Measurements from ENCODE around the gene PSMB3. TPM values are rescaled to one million over a fixed set of nuclear protein-coding genes. Genes with fewer than 3 reads are reported as not detected.

PSMB3 gene
- polyA plus RNA-seq, 1 of the 3 experiments (the other 2 are of a cell fraction) = 533 TPM

GRCh38 chr17:38705803-38706504, 46.6 kb upstream of the PSMB3 start (continued):
- no peak for TF ChIP-seq ZBTB33 (IDR thresholded peaks at IDR 0.05; ENCODE audit: borderline replicate concordance, low read depth)
- TF ChIP-seq EP300 (IDR thresholded peaks at IDR 0.05; ENCODE audit: borderline replicate concordance in 1 of 2, low read depth in 1 of 2, low read length in 1 of 2) = no peak
- TF ChIP-seq RXRA (IDR thresholded peaks at IDR 0.05; ENCODE audit: borderline replicate concordance, low read depth) = no peak
- no peak for TF ChIP-seq CHD2 (IDR thresholded peaks at IDR 0.05; ENCODE audit: low read length, partially characterized antibody)
- TF ChIP-seq GABPA (IDR thresholded peaks at IDR 0.05; ENCODE audit: low read depth) = peak; percentile 3; the same call in 1 of the 2 replicates
- no peak for TF ChIP-seq FOSL2 (IDR thresholded peaks at IDR 0.05; ENCODE audit: borderline replicate concordance, low read depth)
- TF ChIP-seq SMC3 (IDR thresholded peaks at IDR 0.05; ENCODE audit: low read depth, low read length) = no peak
- no peak for TF ChIP-seq FOXJ3 (CRISPR knock-in tag; IDR thresholded peaks at IDR 0.05)
- TF ChIP-seq NRF1 (IDR thresholded peaks at IDR 0.05; ENCODE audit: low read depth, low read length) = no peak
- TF ChIP-seq USF1 (IDR thresholded peaks at IDR 0.05; ENCODE audit: borderline replicate concordance, low read depth) = no peak

GRCh38 chr17:38706505-38707216, 45.9 kb upstream of the PSMB3 start:
- no peaks in the 10 kb centered on the region for H3K9me2 ChIP-seq
- POLR2A ChIA-PET = interaction anchor here (1.4 to 3.7 kb wide), 4 partner anchors 10 to 22 kb away, joined by 3 to 14 read pairs (median 8); no protein-coding TSS in a partner anchor
- H3K27me3 ChIP-seq (ENCODE audit: insufficient read depth) = no peaks in the 10 kb centered on the region
- H3K36me3 ChIP-seq (replicated peaks in 1 of 2; ENCODE audit: control insufficient read depth in 1 of 2, insufficient read depth in 2 of 2, low read length in 1 of 2) = peaks cover 9 to 32% of the 10 kb centered on the region in 2 experiments
- H3K4me2 ChIP-seq = peak overlapping the region; percentile 89
- H3K4me1 ChIP-seq (ENCODE audit: control insufficient read depth in 1 of 2, insufficient read depth in 2 of 2, low read depth in 1 of 2, low read length in 1 of 2) = peaks cover 7 to 39% of the 10 kb centered on the region in 2 experiments; a peak in 2 of 4 replicates
- peaks cover 9% of the 10 kb centered on the region; the same call in 1 of the 2 replicates for H4K20me1 ChIP-seq (ENCODE audit: insufficient read depth)
- CTCF ChIA-PET = interaction anchor here (0.6 to 3.8 kb wide), 6 partner anchors 25 to 349 kb away, joined by 3 to 25 read pairs (median 4); no protein-coding TSS in a partner anchor
- H3K79me2 ChIP-seq (ENCODE audit: insufficient read depth) = peaks cover 47% of the 10 kb centered on the region; the same call in 1 of the 2 replicates
- no peak for DNase-seq
- WGBS (ENCODE audit: low lambda C conversion rate) = 30% methylated on average over 15 of the region's 20 CpGs
- H3K9me3 ChIP-seq = no peaks in the 10 kb centered on the region
- H2AFZ ChIP-seq (ENCODE audit: low read depth) = peak overlapping the region; percentile 66; the same call in 1 of the 2 replicates
- H3K4me3 ChIP-seq (ENCODE audit: low read depth in 2 of 2, low read length in 1 of 2) = peak overlapping the region; percentile 88 to 98
- H3K27ac ChIP-seq (ENCODE audit: low read depth in 2 of 2, low read length in 1 of 2) = peak overlapping the region in 1 of 2 experiments; percentile 96; a peak in 2 of 4 replicates
- TF ChIP-seq ZBTB33 (IDR thresholded peaks at IDR 0.05; ENCODE audit: borderline replicate concordance, low read depth) (no peak), MXI1 (IDR thresholded peaks at IDR 0.05; ENCODE audit: low read depth, low read length) (0 out of 2 replicates have a peak, but pooled peaks have one; percentile 8)
- H3F3A ChIP-seq (replicated peaks; ENCODE audit: insufficient read depth) = peaks cover 22% of the 10 kb centered on the region
- peak overlapping the region; percentile 75; the same call in 1 of the 2 replicates for H3K9ac ChIP-seq

All from SK-N-SH (cell line).